ENCODE results near the gene AHNAK2. TPM values are rescaled to one million over a fixed set of nuclear protein-coding genes. Genes with fewer than 3 reads are reported as not detected.
A peak's percentile ranks its signal among the peaks of the same experiment; 100 is the strongest.

Gene AHNAK2
- total RNA-seq, 4 donors from 2014 or later: 147 to 313 (median 172) TPM

- 29 to 71% methylated on average over 2 of the region's 2 CpGs for WGBS, 2 donors
- no peak for DNase-seq
- Histone ChIP-seq H3K36me3 (peaks cover 0 to 32% (median 3%) of the 10 kb centered on the region in 3 donors), H3K9me3 (no peaks in the 10 kb centered on the region), H3K27me3 (peaks cover 0 to 13% (median 0%) of the 10 kb centered on the region in 4 donors), H3K27ac (no peak overlapping the region), H3K4me1 (peaks cover 7 to 48% (median 8%) of the 10 kb centered on the region in 3 donors), H3K4me3 (no peak overlapping the region)
- intact Hi-C loops (cut with DNase I): no loop called here
- TF ChIP-seq CTCF (IDR thresholded peaks at IDR 0.05): no peak
- no peak for TF ChIP-seq POLR2A (IDR thresholded peaks at IDR 0.05)
These were observed 42.2 kb downstream of the AHNAK2 start for GRCh38 chr14:104935955-104936354.

- no peak overlapping the region for H3K27ac ChIP-seq
- intact Hi-C loops (cut with DNase I): no loop called here
- H3K27me3 ChIP-seq: peaks cover 0 to 13% (median 0%) of the 10 kb centered on the region in 4 donors
- DNase-seq: no peak
- H3K36me3 ChIP-seq: peaks cover 0 to 23% (median 3%) of the 10 kb centered on the region in 3 donors
- peaks cover 7 to 48% (median 8%) of the 10 kb centered on the region in 3 donors for H3K4me1 ChIP-seq
- no peak for TF ChIP-seq CTCF (IDR thresholded peaks at IDR 0.05)
- TF ChIP-seq POLR2A (IDR thresholded peaks at IDR 0.05): no peak
- H3K4me3 ChIP-seq: no peak overlapping the region
- WGBS, 2 donors: 20 to 33% methylated on average over 1 to 3 of the region's 3 CpGs
- H3K9me3 ChIP-seq: no peaks in the 10 kb centered on the region
These were observed 43.0 kb downstream of the AHNAK2 start for GRCh38 chr14:104935026-104935650.

DNA sequence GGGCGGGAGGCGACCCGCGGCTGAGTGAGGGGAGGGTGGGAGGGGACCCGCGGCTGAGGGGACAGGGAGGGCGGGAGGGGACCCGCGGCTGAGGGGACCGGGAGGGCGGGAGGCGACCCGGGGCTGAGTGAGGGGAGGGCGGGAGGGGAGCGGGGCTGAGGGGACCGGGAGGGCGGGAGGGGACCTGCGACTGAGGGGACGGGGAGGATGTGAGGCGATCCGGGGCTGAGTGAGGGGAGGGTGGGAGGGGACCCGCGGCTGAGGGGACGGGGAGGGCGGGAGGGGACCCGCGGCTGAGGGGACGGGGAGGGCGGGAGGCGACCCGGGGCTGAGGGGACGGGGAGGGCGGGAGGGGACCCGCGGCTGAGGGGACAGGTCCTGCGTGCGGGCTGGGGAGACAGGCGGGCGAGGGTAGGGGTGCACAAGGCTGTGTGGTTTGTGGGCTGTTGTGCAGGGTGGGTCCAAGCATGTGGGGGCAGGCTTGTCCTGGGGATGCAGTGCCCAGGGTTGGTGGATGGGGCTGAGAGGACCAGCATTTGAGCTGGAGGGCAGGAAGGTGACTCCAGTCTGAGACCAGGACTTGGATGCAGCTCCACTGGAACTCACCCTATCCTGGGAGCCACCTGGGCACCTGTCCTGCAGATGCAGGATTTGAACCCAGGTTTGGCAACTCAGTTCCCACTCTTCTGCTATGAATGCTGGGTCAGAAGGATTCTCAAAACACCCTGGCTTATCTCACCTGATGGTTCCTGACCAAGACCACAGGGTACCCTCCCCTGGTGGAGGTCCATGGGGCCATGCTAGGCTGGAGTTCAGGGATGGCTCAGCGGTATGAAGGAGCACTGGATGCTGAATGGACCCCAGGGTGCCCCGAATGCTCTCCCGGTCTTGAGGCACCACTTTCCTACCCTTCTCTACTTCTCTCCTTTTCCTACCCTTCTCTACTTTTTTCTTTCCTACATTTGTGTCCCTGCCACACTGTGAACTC lies 44.1 kb downstream of the AHNAK2 start:
- H3K27me3 ChIP-seq: peaks cover 0 to 13% (median 0%) of the 10 kb centered on the region in 4 donors
- no peaks in the 10 kb centered on the region for H3K9me3 ChIP-seq
- WGBS, 2 donors: 33 to 76% methylated on average over 3 to 11 of the region's 42 CpGs
- DNase-seq: no peak
- TF ChIP-seq CTCF (IDR thresholded peaks at IDR 0.05) (no peak), POLR2A (IDR thresholded peaks at IDR 0.05) (no peak)
- H3K4me1 ChIP-seq: peaks cover 7 to 48% (median 8%) of the 10 kb centered on the region in 3 donors
- peak overlapping the region; percentile 39 to 66 (median 54) for H3K4me3 ChIP-seq
- H3K27ac ChIP-seq: peak overlapping the region in 3 of 4 donors; percentile 10 to 79 (median 65)
- intact Hi-C loops (cut with DNase I): no loop called here
- peaks cover 0 to 12% (median 0%) of the 10 kb centered on the region in 3 donors for H3K36me3 ChIP-seq

- intact Hi-C loops (cut with DNase I): no loop called here
- peaks cover 0 to 2% (median 0%) of the 10 kb centered on the region in 3 donors for H3K36me3 ChIP-seq
- DNase-seq: no peak
- H3K4me1 ChIP-seq: peaks cover 7 to 48% (median 8%) of the 10 kb centered on the region in 3 donors
- peak overlapping the region; percentile 10 to 79 (median 54) for H3K27ac ChIP-seq
- peaks cover 0 to 22% (median 0%) of the 10 kb centered on the region in 4 donors for H3K27me3 ChIP-seq
- no peaks in the 10 kb centered on the region for H3K9me3 ChIP-seq
- TF ChIP-seq CTCF (IDR thresholded peaks at IDR 0.05) (peak; percentile 71 to 83 (median 78)), POLR2A (IDR thresholded peaks at IDR 0.05) (no peak)
- H3K4me3 ChIP-seq: peak overlapping the region; percentile 39 to 66 (median 54)
- WGBS, 2 donors: 29% methylated on average over 11 of the region's 100 CpGs; no CpG with 5 or more reads in 1 of the 2 donors
These were observed 45.2 kb downstream of the AHNAK2 start for GRCh38 chr14:104932676-104933631.
